BJ (cell line): ENCODE results near the gene SLC38A10. TPM values are rescaled to one million over a fixed set of nuclear protein-coding genes. Genes with fewer than 3 reads are reported as not detected.
A peak's percentile ranks its signal among the peaks of the same experiment; 100 is the strongest.

Experiments
- CTCF ChIA-PET: fragments of 350-600 bp; formaldehyde crosslinking; extraction: SDS; loops from one replicate; lab custom pipeline; 2021; ENCODE audit warnings: antibody characterized with exemption, inconsistent platforms; lab: Yijun Ruan, JAX
- POLR2A ChIA-PET: fragments of 300-600 bp; sonication (Branson Sonifier 250); formaldehyde crosslinking; extraction: SDS; loops from one replicate; lab custom pipeline; 2021; ENCODE audit warnings: antibody characterized with exemption; lab: Charles Lee
- DNase-seq: peaks from one replicate; pipeline ENCODE4 v3.0.0-alpha.2; 2011; ENCODE audit warnings: low read depth
- H3K27me3 ChIP-seq: 2 replicates; pipeline ENCODE4 v1.6.0; 2011; ENCODE audit warnings: low read length; ENCODE audit not compliant: control insufficient read depth, insufficient read depth
- H3K36me3 ChIP-seq: 2 replicates; pipeline ENCODE4 v1.5.1; 2011; ENCODE audit warnings: low read length; ENCODE audit not compliant: control insufficient read depth, insufficient read depth
- H3K4me3 ChIP-seq: 2 replicates; pipeline ENCODE4 v1.5.1; 2011; ENCODE audit warnings: low read depth, mild to moderate bottlenecking, control low read depth, low read length
- polyA minus RNA-seq: library from RNA; depleted of rRNA, polyadenylated mRNA; stranded (reverse); fragments of >200 nt; gene quantifications from 2 replicates; pipeline ENCODE4 v1.2.3, GENCODE V29; 2011; rRNA and poly(A)+ RNA removed
- polyA plus RNA-seq: library from polyadenylated mRNA; depleted of rRNA; stranded (reverse); fragments of >200 nt; gene quantifications from 2 replicates; pipeline ENCODE4 v1.2.3, GENCODE V29; 2011; rRNA removed
- TF ChIP-seq, protein P1 (sequence below): IDR thresholded peaks from 2 replicates; pipeline ENCODE4 v1.5.1; 2011; ENCODE audit warnings: low read depth, mild to moderate bottlenecking, control low read depth, inconsistent platforms, low read length, moderate library complexity; ENCODE audit not compliant: insufficient read depth

The SLC38A10 gene
- polyA plus RNA-seq (34.6 and 55.4 TPM in 2 replicates), polyA minus RNA-seq (49.8 and 63.7 TPM in 2 replicates)

GRCh38 chr17:81295031-81295675 lies at the start of gene SLC38A10:
Gene SLC38A10, minus strand, starts transcription at chr17:81295307. Its CDS starts 386 bp downstream, at chr17:81294921.
- TF ChIP-seq, protein P1, sequence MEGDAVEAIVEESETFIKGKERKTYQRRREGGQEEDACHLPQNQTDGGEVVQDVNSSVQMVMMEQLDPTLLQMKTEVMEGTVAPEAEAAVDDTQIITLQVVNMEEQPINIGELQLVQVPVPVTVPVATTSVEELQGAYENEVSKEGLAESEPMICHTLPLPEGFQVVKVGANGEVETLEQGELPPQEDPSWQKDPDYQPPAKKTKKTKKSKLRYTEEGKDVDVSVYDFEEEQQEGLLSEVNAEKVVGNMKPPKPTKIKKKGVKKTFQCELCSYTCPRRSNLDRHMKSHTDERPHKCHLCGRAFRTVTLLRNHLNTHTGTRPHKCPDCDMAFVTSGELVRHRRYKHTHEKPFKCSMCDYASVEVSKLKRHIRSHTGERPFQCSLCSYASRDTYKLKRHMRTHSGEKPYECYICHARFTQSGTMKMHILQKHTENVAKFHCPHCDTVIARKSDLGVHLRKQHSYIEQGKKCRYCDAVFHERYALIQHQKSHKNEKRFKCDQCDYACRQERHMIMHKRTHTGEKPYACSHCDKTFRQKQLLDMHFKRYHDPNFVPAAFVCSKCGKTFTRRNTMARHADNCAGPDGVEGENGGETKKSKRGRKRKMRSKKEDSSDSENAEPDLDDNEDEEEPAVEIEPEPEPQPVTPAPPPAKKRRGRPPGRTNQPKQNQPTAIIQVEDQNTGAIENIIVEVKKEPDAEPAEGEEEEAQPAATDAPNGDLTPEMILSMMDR = peak; percentile 26
- Histone ChIP-seq H3K27me3 (no peaks in the 10 kb centered on the region), H3K36me3 (peaks cover 2% of the 10 kb centered on the region; the same call in 1 of the 2 replicates), H3K4me3 (peak within 1 kb of the TSS; percentile 92)
- POLR2A ChIA-PET = no interaction called here
- no peak for DNase-seq
- CTCF ChIA-PET = interaction anchor here (0.9 to 2.6 kb wide), 7 partner anchors 8 to 190 kb away, joined by 3 to 15 read pairs (median 4); no protein-coding TSS in a partner anchor

GRCh38 chr17:81342269-81343070 lies 47.4 kb upstream of the SLC38A10 start:
- POLR2A ChIA-PET = no interaction called here
- H3K4me3 ChIP-seq = peak overlapping the region; percentile 59
- TF ChIP-seq, protein P1 = no peak
- DNase-seq = no peak
- CTCF ChIA-PET = interaction anchor here (1.5 kb wide), 1 partner anchor 47 kb away, joined by 3 read pairs; the partner anchor contains the start of gene SLC38A10
- H3K27me3 ChIP-seq = no peaks in the 10 kb centered on the region
- peaks cover 2% of the 10 kb centered on the region for H3K36me3 ChIP-seq

- DNase-seq = no peak
- CTCF ChIA-PET = interaction anchor here (1.5 kb wide), 1 partner anchor 46 kb away, joined by 3 read pairs; the partner anchor contains the start of gene SLC38A10
Observed at GRCh38 chr17:81341516-81342268, 46.6 kb upstream of the SLC38A10 start.

GRCh38 chr17:81340607-81341515 lies 45.8 kb upstream of the SLC38A10 start:
- peaks cover 2% of the 10 kb centered on the region for H3K36me3 ChIP-seq
- no peak for DNase-seq
- POLR2A ChIA-PET = no interaction called here
- no peaks in the 10 kb centered on the region for H3K27me3 ChIP-seq
- H3K4me3 ChIP-seq = no peak overlapping the region
- CTCF ChIA-PET = interaction anchor here (1.5 kb wide), 1 partner anchor 45 kb away, joined by 3 read pairs; the partner anchor contains the start of gene SLC38A10
- TF ChIP-seq, protein P1 = no peak

More at GRCh38 chr17:81341516-81342268, 46.6 kb upstream of the SLC38A10 start:
- POLR2A ChIA-PET = no interaction called here
- no peaks in the 10 kb centered on the region for H3K27me3 ChIP-seq
- no peak overlapping the region for H3K4me3 ChIP-seq
- TF ChIP-seq, protein P1 = no peak
- H3K36me3 ChIP-seq = peaks cover 2% of the 10 kb centered on the region
